Common myeloid progenitor, CD34-positive (primary cell): ENCODE results near the gene BMF.

Experiments used
- CTCF ChIA-PET: fragments of 350-600 bp; sonication (Branson Sonifier 250); formaldehyde crosslinking; loops from one replicate; lab custom pipeline; 2021; ENCODE audit warnings: antibody characterized with exemption; lab: Charles Lee
- POLR2A ChIA-PET: fragments of 350-600 bp; sonication (Branson Sonifier 250); formaldehyde crosslinking; loops from one replicate; lab custom pipeline; 2021; ENCODE audit warnings: antibody characterized with exemption; lab: Charles Lee
- DNase-seq, 3 donors: peaks; one replicate each; pipeline versions ENCODE4 v3.0.0 to v3.0.0-alpha.2; 2013
- H3K27ac ChIP-seq, 2 experiments: 1 replicate in 1 of 2; 2 replicates in 1 of 2; pipeline ENCODE4 v1.7.0; 2013; ENCODE audit warnings: inconsistent platforms in 2 of 2, low read length in 2 of 2, mild to moderate bottlenecking in 2 of 2, low read depth in 1 of 2, moderate library complexity in 1 of 2; ENCODE audit not compliant: severe bottlenecking in 2 of 2, insufficient read depth in 1 of 2, poor library complexity in 1 of 2
- H3K27me3 ChIP-seq, 5 experiments: replicated peaks in 2 of 5; 1 replicate in 3 of 5; 2 replicates in 2 of 5; pipeline versions ENCODE4 v1.6.1 to v1.7.0; 2013; ENCODE audit warnings: low read length in 4 of 5, mild to moderate bottlenecking in 2 of 5, moderate library complexity in 2 of 5, inconsistent platforms in 1 of 5; ENCODE audit not compliant: insufficient read depth in 5 of 5, control insufficient read depth in 4 of 5
- H3K36me3 ChIP-seq, 4 experiments: 1 replicate in 2 of 4; 2 replicates in 2 of 4; pipeline versions ENCODE4 v1.6.1 to v1.7.0; 2013; ENCODE audit warnings: low read length in 3 of 4, control low read depth in 1 of 4, mild to moderate bottlenecking in 1 of 4; ENCODE audit not compliant: control insufficient read depth in 4 of 4, insufficient read depth in 4 of 4
- H3K4me1 ChIP-seq, 4 experiments: 1 replicate in 3 of 4; 2 replicates in 1 of 4; pipeline versions ENCODE4 v1.6.1 to v1.7.1; 2013; ENCODE audit warnings: low read length in 3 of 4, mild to moderate bottlenecking in 3 of 4, control low read depth in 1 of 4, inconsistent platforms in 1 of 4, moderate library complexity in 1 of 4; ENCODE audit not compliant: control insufficient read depth in 4 of 4, insufficient read depth in 4 of 4; ENCODE audit errors: control extremely low read depth in 1 of 4
- H3K4me3 ChIP-seq, 7 experiments: 1 replicate in 4 of 7; 2 replicates in 3 of 7; pipeline versions ENCODE4 v1.5.1 to v1.7.0; 2013; ENCODE audit warnings: mild to moderate bottlenecking in 7 of 7, low read length in 6 of 7, moderate library complexity in 6 of 7, inconsistent platforms in 2 of 7, low read depth in 2 of 7, control low read depth in 1 of 7; ENCODE audit not compliant: insufficient read depth in 4 of 7, control insufficient read depth in 1 of 7; ENCODE audit errors: extremely low read depth in 1 of 7
- H3K9me3 ChIP-seq, 5 experiments: 1 replicate in 4 of 5; 2 replicates in 1 of 5; pipeline versions ENCODE4 v1.6.1 to v1.7.1; 2013; ENCODE audit warnings: low read length in 4 of 5, mild to moderate bottlenecking in 2 of 5, inconsistent platforms in 1 of 5, low read depth in 1 of 5, moderate library complexity in 1 of 5; ENCODE audit not compliant: control insufficient read depth in 4 of 5, insufficient read depth in 2 of 5; ENCODE audit errors: control extremely low read depth in 1 of 5
- WGBS: methylation state at CpG from one replicate; pipeline ENCODE4 v1.1.5; 2013; ENCODE audit not compliant: insufficient coverage; 5-methylcytosine and 5-hydroxymethylcytosine counted together

The BMF gene

GRCh38 chr15:40038638-40039543 is 69.8 kb downstream of the BMF start, which contains the start of gene SRP14:
Gene SRP14, minus strand, starts transcription at chr15:40039181. Its CDS starts 65 bp downstream, at chr15:40039116.
- peaks cover 9 to 32% (median 25%) of the 10 kb centered on the region in 4 experiments for H3K36me3 ChIP-seq
- WGBS = 0% methylated on average over 30 of the region's 59 CpGs
- DNase-seq = peak; percentile 95 to 97 (median 96)
- peak within 1 kb of the TSS; percentile 59 to 97 (median 94) for H3K4me3 ChIP-seq
- POLR2A ChIA-PET = interaction anchor here (0.8 to 1.2 kb wide), 2 partner anchors 9 to 60 kb away, joined by 3 to 10 read pairs; no protein-coding TSS in a partner anchor
- CTCF ChIA-PET = interaction anchor here (0.5 to 3.8 kb wide), 6 partner anchors 8 to 298 kb away, joined by 3 to 22 read pairs (median 7); no protein-coding TSS in a partner anchor
- H3K9me3 ChIP-seq = no peaks in the 10 kb centered on the region
- no peaks in the 10 kb centered on the region for H3K27me3 ChIP-seq
- peak within 1 kb of the TSS; percentile 92 to 96 for H3K27ac ChIP-seq
- H3K4me1 ChIP-seq = peaks cover 7 to 24% (median 17%) of the 10 kb centered on the region in 4 experiments

GRCh38 chr15:40038275-40038637 is 70.4 kb downstream of the BMF start:
- CTCF ChIA-PET = interaction anchor here (0.7 to 1.0 kb wide), 2 partner anchors 9 to 274 kb away, joined by 3 to 4 read pairs; no protein-coding TSS in a partner anchor

More at GRCh38 chr15:40038275-40038637, 70.4 kb downstream of the BMF start:
- Histone ChIP-seq H3K4me1 (peaks cover 7 to 24% (median 17%) of the 10 kb centered on the region in 4 experiments), H3K9me3 (no peaks in the 10 kb centered on the region), H3K36me3 (peaks cover 9 to 35% (median 26%) of the 10 kb centered on the region in 4 experiments), H3K4me3 (peak overlapping the region; percentile 59 to 97 (median 94)), H3K27me3 (no peaks in the 10 kb centered on the region), H3K27ac (peak overlapping the region; percentile 92 to 96)
- DNase-seq = peak in 1 of 3 donors; percentile 54
- WGBS = 2% methylated on average over 18 of the region's 18 CpGs
- POLR2A ChIA-PET = interaction anchor here (0.8 to 1.2 kb wide), 2 partner anchors 10 to 60 kb away, joined by 3 to 10 read pairs; no protein-coding TSS in a partner anchor
